Activated naive CD4-positive, alpha-beta T cell treated with anti-CD3 and anti-CD28 coated beads for 36 hours (primary cell): Measurements from ENCODE around the gene ICAM1. TPM values are rescaled to one million over a fixed set of nuclear protein-coding genes. Genes with fewer than 3 reads are reported as not detected.

Source experiments
- microRNA-seq: library from miRNA; unstranded; fragments of <30 nt; microRNA quantifications from one replicate; pipeline ENCODE4 v1.2.0, GENCODE V29; 2022; ENCODE audit warnings: borderline microRNAs expressed, borderline replicate concordance
- total RNA-seq, 2 experiments: library from RNA; stranded (reverse); gene quantifications; one replicate each; pipeline ENCODE4 v1.2.3, GENCODE V29; 2021

Gene ICAM1
- total RNA-seq, 2 experiments from 2014 or later: 11.5 to 12.0 TPM

Small RNA genes within 50 kb of the gene (microRNA-seq; reads per million reads assigned to microRNA genes)
- gene MIR4322: not detected

Other genes with a start within 250 kb of the ICAM1 start
- 10 to 100 TPM; 28.3 to 31.9 TPM for gene SHFL, start 184.8 kb upstream of the ICAM1 start, total RNA-seq
- 10 to 100 TPM; 18.6 to 20.7 TPM for gene ANGPTL6, start 168.4 kb upstream of the ICAM1 start, total RNA-seq
- 10 to 100 TPM; 59.7 to 60.0 TPM for gene PPAN, start 164.8 kb upstream of the ICAM1 start, total RNA-seq
- 10 to 100 TPM; 11.8 to 12.2 TPM for gene P2RY11, start 159.4 kb upstream of the ICAM1 start, total RNA-seq
- gene EIF3G, start 151.2 kb upstream of the ICAM1 start, total RNA-seq: 100 to 1,000 TPM; 213 to 222 TPM
- 100 to 1,000 TPM; 365 to 371 TPM for gene DNMT1, start 76.2 kb upstream of the ICAM1 start, total RNA-seq
- gene S1PR2, start 39.8 kb upstream of the ICAM1 start, total RNA-seq: 1 to 10 TPM; 3.4 TPM
- 100 to 1,000 TPM; 115 to 116 TPM for gene MRPL4, start 18.9 kb upstream of the ICAM1 start, total RNA-seq
- not detected for gene ICAM4, start 15.8 kb downstream of the ICAM1 start, total RNA-seq
- gene ICAM5, start 18.8 kb downstream of the ICAM1 start, total RNA-seq: under 1 TPM; 0.72 to 0.81 TPM
- gene ZGLP1, start 38.7 kb downstream of the ICAM1 start, total RNA-seq: 1 to 10 TPM in 1 of 2 experiments, under 1 TPM in 1; 0.86 to 1.1 TPM
- 1 to 10 TPM; 9.5 to 9.7 TPM for gene FDX2, start 44.9 kb downstream of the ICAM1 start, total RNA-seq
- 10 to 100 TPM; 63.0 to 69.0 TPM for gene RAVER1, start 62.4 kb downstream of the ICAM1 start, total RNA-seq
- 100 to 1,000 TPM; 109 to 114 TPM for gene ICAM3, start 68.5 kb downstream of the ICAM1 start, total RNA-seq
- gene TYK2, start 109.5 kb downstream of the ICAM1 start, total RNA-seq: 100 to 1,000 TPM; 175 to 190 TPM
- 100 to 1,000 TPM; 158 to 164 TPM for gene CDC37, start 132.4 kb downstream of the ICAM1 start, total RNA-seq
- 1 to 10 TPM; 5.5 TPM for gene PDE4A, start 149.4 kb downstream of the ICAM1 start, total RNA-seq
- gene KEAP1, start 232.2 kb downstream of the ICAM1 start, total RNA-seq: 10 to 100 TPM; 60.0 to 63.8 TPM
- not detected for gene S1PR5, start 246.3 kb downstream of the ICAM1 start, total RNA-seq